Measurements from ENCODE around the gene SMC2.
A peak's percentile ranks its signal among the peaks of the same experiment; 100 is the strongest.

The SMC2 gene

GRCh38 chr9:104093647-104094533 lies at the start of gene SMC2:
Gene SMC2, plus strand, starts transcription at chr9:104094309. Its CDS starts 1,076 bp downstream, at chr9:104095385.
- no peak for TF ChIP-seq CTCF (IDR thresholded peaks at IDR 0.05; ENCODE audit: low read depth, low read length)
- peak within 1 kb of the TSS; percentile 82 for H3K4me3 ChIP-seq (ENCODE audit: low read depth, low read length)

GRCh38 chr9:104068546-104068945 lies 25.6 kb upstream of the SMC2 start:
- no peak for TF ChIP-seq CTCF (IDR thresholded peaks at IDR 0.05; ENCODE audit: low read depth, low read length)
- H3K4me3 ChIP-seq (ENCODE audit: low read depth, low read length) = no peak overlapping the region

GRCh38 chr9:104069288-104069687 lies 24.8 kb upstream of the SMC2 start:
- no peak for TF ChIP-seq CTCF (IDR thresholded peaks at IDR 0.05; ENCODE audit: low read depth, low read length)
- no peak overlapping the region for H3K4me3 ChIP-seq (ENCODE audit: low read depth, low read length)

GRCh38 chr9:104071589-104071988 lies 22.5 kb upstream of the SMC2 start:
- no peak for TF ChIP-seq CTCF (IDR thresholded peaks at IDR 0.05; ENCODE audit: low read depth, low read length)
- H3K4me3 ChIP-seq (ENCODE audit: low read depth, low read length) = no peak overlapping the region

- no peak for TF ChIP-seq CTCF (IDR thresholded peaks at IDR 0.05; ENCODE audit: low read depth, low read length)
- no peak overlapping the region for H3K4me3 ChIP-seq (ENCODE audit: low read depth, low read length)
These were observed 20.9 kb upstream of the SMC2 start for GRCh38 chr9:104073098-104073769.

- H3K4me3 ChIP-seq (ENCODE audit: low read depth, low read length) = no peak overlapping the region
- TF ChIP-seq CTCF (IDR thresholded peaks at IDR 0.05; ENCODE audit: low read depth, low read length) = no peak
These were observed 20.4 kb upstream of the SMC2 start for GRCh38 chr9:104073770-104074133.

GRCh38 chr9:104074876-104075275 lies 19.2 kb upstream of the SMC2 start:
- H3K4me3 ChIP-seq (ENCODE audit: low read depth, low read length) = no peak overlapping the region
- no peak for TF ChIP-seq CTCF (IDR thresholded peaks at IDR 0.05; ENCODE audit: low read depth, low read length)

Data from WI38 (cell line).